BLaER1 (cell line): ENCODE data around the gene PRRG1.
"Not testable (repeated sequence)": the region's sequence is repeated elsewhere in the genome, so short reads cannot be mapped to it uniquely, and the experiment has no call there.

Experiments used
- H3K27ac ChIP-seq: shearing (Covaris generic); formaldehyde crosslinking; 2 replicates; pipeline ENCODE4 v1.8.1; 2022
- H3K27me3 ChIP-seq: shearing (Covaris generic); formaldehyde crosslinking; 2 replicates; pipeline ENCODE4 v1.8.1; 2022
- H3K36me3 ChIP-seq: shearing (Covaris generic); formaldehyde crosslinking; 2 replicates; pipeline ENCODE4 v1.8.1; 2022
- H3K4me1 ChIP-seq: shearing (Covaris generic); formaldehyde crosslinking; 2 replicates; pipeline ENCODE4 v1.8.1; 2022
- H3K4me2 ChIP-seq: shearing (Covaris generic); formaldehyde crosslinking; 2 replicates; pipeline ENCODE4 v1.8.1; 2022
- H3K4me3 ChIP-seq: shearing (Covaris generic); formaldehyde crosslinking; 2 replicates; pipeline ENCODE4 v1.8.1; 2022
- H3K9ac ChIP-seq: shearing (Covaris generic); formaldehyde crosslinking; 2 replicates; pipeline ENCODE4 v1.8.1; 2022
- H3K9me3 ChIP-seq: shearing (Covaris generic); formaldehyde crosslinking; 2 replicates; pipeline ENCODE4 v1.8.1; 2022
- H4K20me1 ChIP-seq: shearing (Covaris generic); formaldehyde crosslinking; 2 replicates; pipeline ENCODE4 v1.8.1; 2022
- Cebpa-rat ChIP-seq: shearing (Covaris generic); IDR thresholded peaks from 2 replicates; pipeline ENCODE4 v1.8.1; 2022

Gene PRRG1

DNA sequence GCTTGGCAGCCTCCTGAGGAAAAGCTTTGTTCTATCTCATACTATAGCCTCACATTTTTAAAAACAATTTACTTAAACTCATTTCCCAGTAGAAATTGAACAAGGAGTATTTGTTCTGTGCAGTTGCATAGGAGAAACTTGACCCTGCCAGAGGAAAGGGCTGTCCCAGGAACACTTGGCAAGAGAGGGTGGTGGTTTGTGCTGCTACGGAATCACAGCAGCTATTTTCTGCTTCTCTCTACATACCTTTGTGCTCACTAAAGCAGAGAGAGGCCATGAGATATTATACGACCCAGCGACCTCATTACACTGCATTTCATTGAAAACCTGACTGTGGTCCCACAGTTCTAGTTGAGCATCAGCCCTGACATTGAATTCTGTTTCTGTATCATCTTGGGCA lies 139.2 kb downstream of the PRRG1 start:
- Histone ChIP-seq H3K27ac (no peak overlapping the region), H3K4me1 (no peaks in the 10 kb centered on the region), H3K4me2 (no peak overlapping the region), H3K4me3 (no peak overlapping the region), H3K9me3 (no peaks in the 10 kb centered on the region; the same call in 1 of the 2 replicates), H4K20me1 (no peaks in the 10 kb centered on the region), H3K27me3 (no peaks in the 10 kb centered on the region), H3K36me3 (no peaks in the 10 kb centered on the region), H3K9ac (no peak overlapping the region)
- TF ChIP-seq Cebpa-rat, result no peak

DNA sequence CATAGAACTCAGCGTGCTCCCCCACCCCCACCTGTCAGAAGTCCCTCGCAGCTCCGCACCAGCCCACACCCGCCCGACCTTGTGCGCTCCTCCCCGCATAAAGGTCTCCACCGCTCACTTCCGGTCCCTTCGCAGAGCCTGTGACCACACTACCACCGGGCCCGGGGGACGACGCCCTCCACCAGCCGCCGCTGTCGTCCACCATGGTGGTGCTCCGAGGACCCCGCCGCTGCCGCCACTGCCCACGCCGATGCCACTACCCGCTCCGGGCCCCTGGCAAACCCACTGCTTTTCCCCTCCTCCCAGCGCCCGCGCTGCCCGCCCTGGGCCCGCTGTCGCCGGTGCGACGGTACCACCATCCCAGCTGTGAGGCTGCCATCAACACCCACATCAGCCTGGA lies 142.5 kb downstream of the PRRG1 start:
- Histone ChIP-seq H3K36me3 (no peaks in the 10 kb centered on the region), H3K9me3 (no peaks in the 10 kb centered on the region; the same call in 1 of the 2 replicates), H3K4me3 (no peak overlapping the region), H3K4me1 (no peaks in the 10 kb centered on the region), H3K27ac (no peak overlapping the region), H3K9ac (no peak overlapping the region), H3K4me2 (no peak overlapping the region), H4K20me1 (no peaks in the 10 kb centered on the region), H3K27me3 (no peaks in the 10 kb centered on the region)
- TF ChIP-seq Cebpa-rat, result no peak

DNA sequence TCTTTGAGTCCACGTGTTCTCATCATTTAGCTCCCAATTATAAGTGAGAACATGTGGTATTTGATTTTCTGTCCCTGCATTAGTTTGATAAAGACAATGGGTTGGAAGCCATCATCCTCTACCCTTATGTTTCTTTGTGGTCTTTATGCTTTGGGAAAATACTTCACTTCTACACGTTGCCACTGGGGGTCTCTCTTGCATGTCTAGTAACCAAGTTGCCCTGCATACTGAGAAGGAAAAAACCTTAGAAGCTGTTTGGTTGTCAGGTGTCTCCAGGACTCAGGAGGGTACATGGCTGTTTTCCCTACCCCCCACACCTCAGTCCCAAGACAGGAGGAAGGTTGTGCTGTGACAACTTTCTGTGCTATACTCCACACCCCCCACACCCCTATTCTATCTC lies 146.6 kb downstream of the PRRG1 start:
- not testable (repeated sequence) for H3K4me2 ChIP-seq, H3K27me3 ChIP-seq, H3K36me3 ChIP-seq

DNA sequence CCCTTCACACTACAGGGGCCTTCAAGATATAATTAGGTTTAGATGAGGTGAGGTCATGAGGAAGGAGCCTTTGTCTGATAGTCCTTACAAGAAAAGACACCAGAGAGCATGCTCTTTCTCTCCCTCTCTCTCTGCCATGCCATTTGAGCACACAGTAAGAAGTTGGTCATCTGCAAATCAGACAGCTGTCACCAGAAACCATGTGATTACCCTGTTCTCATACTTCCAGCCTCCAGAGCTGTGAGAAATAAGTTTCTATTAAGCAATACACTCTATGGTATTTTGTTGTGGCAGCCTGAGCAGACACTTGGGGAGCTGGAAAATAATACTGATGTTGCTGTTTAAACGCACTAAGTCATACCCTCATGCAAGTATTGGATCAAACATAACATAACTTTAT lies 148.0 kb downstream of the PRRG1 start:
- not testable (repeated sequence) for H3K27me3 ChIP-seq, H4K20me1 ChIP-seq, H3K4me1 ChIP-seq, H3K9ac ChIP-seq, H3K4me3 ChIP-seq, H3K27ac ChIP-seq, H3K36me3 ChIP-seq, H3K4me2 ChIP-seq, H3K9me3 ChIP-seq

More for the DNA sequence above, 146.6 kb downstream of the PRRG1 start:
- H3K4me1 ChIP-seq, H3K9me3 ChIP-seq, H3K27ac ChIP-seq, H3K9ac ChIP-seq, H4K20me1 ChIP-seq, H3K4me3 ChIP-seq: not testable (repeated sequence)

DNA sequence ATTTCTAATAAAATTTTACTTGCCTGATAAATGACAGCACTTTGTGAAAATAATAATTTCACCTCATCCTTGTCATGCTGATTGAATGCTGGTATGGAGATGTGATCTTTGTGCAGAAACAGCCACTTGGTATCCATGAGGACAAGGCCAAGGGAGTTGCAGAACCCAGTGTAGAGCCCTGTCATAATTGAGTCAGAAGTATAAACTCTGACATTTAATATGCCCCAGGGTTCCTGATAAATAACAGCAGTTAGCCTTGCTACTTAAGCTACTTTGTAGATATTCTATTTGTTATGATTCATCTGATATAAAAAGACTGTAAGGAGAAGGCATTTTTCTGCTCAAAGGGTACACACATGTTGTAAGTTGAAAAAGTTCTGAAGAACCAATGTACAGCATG lies 149.2 kb downstream of the PRRG1 start:
- not testable (repeated sequence) for H3K27me3 ChIP-seq, H3K4me3 ChIP-seq, H3K27ac ChIP-seq, H3K9me3 ChIP-seq, H3K4me2 ChIP-seq, H3K36me3 ChIP-seq, H3K9ac ChIP-seq, H4K20me1 ChIP-seq, H3K4me1 ChIP-seq

DNA sequence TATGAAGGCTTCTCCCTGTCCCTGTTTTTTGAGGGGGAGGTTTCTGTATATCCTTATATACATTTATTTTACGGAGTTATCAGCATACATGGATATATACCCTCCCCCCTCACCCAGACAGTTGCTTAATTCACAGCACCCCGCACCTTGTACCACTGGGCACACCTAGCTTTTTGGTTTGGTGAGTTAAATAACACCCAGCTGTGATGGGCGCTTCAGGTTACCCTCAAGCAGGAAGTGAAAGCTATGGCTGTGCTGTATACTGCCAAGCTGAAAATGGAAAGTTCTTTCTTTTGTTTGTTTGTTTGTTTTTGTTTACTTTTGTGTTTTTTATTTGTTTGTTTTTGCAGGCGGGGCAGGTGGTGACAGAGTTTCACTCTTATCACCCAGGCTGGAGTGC lies 150.5 kb downstream of the PRRG1 start:
- H4K20me1 ChIP-seq, H3K9me3 ChIP-seq, H3K4me1 ChIP-seq, H3K9ac ChIP-seq, H3K27me3 ChIP-seq, H3K4me3 ChIP-seq, H3K36me3 ChIP-seq, H3K27ac ChIP-seq, H3K4me2 ChIP-seq: not testable (repeated sequence)

DNA sequence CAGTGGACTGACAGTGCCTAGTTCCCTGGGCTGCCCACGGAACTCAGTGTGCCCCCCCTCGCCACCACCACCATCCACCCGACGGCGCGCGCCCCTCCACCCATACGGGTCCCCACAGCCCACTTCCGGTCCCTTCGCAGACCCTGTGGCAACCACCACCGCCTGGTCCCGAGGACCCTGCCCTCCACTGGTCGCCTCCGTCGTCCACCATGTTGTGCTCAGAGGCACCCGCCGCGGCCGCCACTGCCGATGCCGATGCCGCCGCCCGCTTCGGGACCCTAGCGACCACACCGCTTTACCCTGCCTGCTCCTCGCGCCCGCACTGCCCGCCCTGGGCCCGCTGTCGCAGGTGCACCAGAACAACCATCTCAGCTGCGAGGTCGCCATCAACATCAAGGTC lies 155.8 kb downstream of the PRRG1 start:
- H3K27ac ChIP-seq, result no peak overlapping the region
- no peaks in the 10 kb centered on the region for H3K4me1 ChIP-seq
- peaks cover 11% of the 10 kb centered on the region for H3K9me3 ChIP-seq
- no peak overlapping the region for H3K4me2 ChIP-seq
- H4K20me1 ChIP-seq, result no peaks in the 10 kb centered on the region
- no peak overlapping the region for H3K4me3 ChIP-seq
- H3K27me3 ChIP-seq, result no peaks in the 10 kb centered on the region
- H3K9ac ChIP-seq, result no peak overlapping the region
- no peak for TF ChIP-seq Cebpa-rat
- no peaks in the 10 kb centered on the region for H3K36me3 ChIP-seq
